Measurements from ENCODE around the gene PEPD.

GRCh38 chr19:33460221-33460908 is 61.2 kb downstream of the PEPD start:
- TF ChIP-seq CTCF (IDR thresholded peaks at IDR 0.05; ENCODE audit: low read length) (no peak), EZH2 (IDR thresholded peaks at IDR 0.05; ENCODE audit: borderline replicate concordance, low read length) (no peak)

Measured in OCI-LY1 (cell line).